ENCODE results near the gene BLMH. TPM values are rescaled to one million over a fixed set of nuclear protein-coding genes. Genes with fewer than 3 reads are reported as not detected.

BLMH gene
- total and polyA plus RNA-seq, 2 experiments from 2014 or later, result 36.4 to 58.7 TPM

DNA sequence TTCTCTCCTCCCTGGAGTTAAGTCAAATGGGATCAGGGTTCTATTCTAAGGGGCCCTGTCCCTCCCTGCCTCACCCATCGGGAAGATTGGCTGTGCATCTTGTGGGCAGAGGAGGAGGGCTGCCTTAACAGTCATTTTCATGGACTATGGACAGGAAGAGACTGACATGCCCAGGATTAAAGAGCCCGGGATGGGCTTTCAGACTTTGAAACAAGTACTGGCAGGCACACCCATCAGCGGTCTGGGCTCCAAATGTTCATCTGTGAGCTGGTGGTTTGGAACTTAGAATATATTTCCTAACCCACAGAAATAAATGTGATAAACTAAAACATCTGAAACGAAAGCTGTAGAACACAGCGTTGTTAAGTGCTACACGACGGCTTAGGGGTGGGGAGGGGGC, 62.7 kb downstream of the BLMH start (continued):
- TF ChIP-seq ZNF114 (CRISPR knock-in tag; IDR thresholded peaks at IDR 0.05), result no peak

DNA sequence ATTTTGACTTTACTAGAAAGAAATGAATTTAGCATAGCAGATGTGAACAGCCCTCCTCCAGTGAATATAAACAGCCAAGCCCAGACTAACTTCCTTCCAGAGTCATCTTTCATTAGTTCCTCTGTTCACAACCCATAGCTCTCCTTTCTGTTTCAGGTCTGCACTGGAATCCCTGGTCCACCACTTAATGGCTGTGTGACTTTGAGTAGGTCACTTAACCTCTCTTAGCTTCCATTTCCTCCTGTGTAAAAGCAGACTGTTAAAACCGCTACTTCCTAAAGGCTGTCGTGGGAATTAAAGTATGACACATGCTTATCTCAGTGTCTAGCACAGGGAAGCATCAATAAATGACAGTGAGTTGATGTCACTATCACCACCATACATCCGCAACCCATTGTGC, 63.7 kb downstream of the BLMH start:
- Mint-ChIP-seq H3K27me3 (ENCODE audit: insufficient read depth, low read depth, poor library complexity) (peaks cover 12% of the 10 kb centered on the region), H3K4me3 (no peak overlapping the region), H3K27ac (no peak overlapping the region), H3K4me1 (peaks cover 7% of the 10 kb centered on the region), H3K36me3 (ENCODE audit: low read depth) (no peaks in the 10 kb centered on the region), H3K9me3 (no peaks in the 10 kb centered on the region)
- H3F3A ChIP-seq (replicated peaks; ENCODE audit: low read depth), result no peaks in the 10 kb centered on the region
- no peak overlapping the region for H2AFZ ChIP-seq
- no peaks in the 10 kb centered on the region for H3K36me3 ChIP-seq (ENCODE audit: insufficient read depth)
- H3K9me2 ChIP-seq (ENCODE audit: insufficient read depth), result no peaks in the 10 kb centered on the region
- H3K27ac ChIP-seq (ENCODE audit: low read depth), result no peak overlapping the region
- no peaks in the 10 kb centered on the region for H4K20me1 ChIP-seq (replicated peaks; ENCODE audit: insufficient read depth)
- TF ChIP-seq EZH2phosphoT487 (IDR thresholded peaks at IDR 0.05; ENCODE audit: unreplicated experiment), result no peak
- TF ChIP-seq POLR2AphosphoS5 (IDR thresholded peaks at IDR 0.05; ENCODE audit: low read depth), result no peak
- TF ChIP-seq, protein P1, sequence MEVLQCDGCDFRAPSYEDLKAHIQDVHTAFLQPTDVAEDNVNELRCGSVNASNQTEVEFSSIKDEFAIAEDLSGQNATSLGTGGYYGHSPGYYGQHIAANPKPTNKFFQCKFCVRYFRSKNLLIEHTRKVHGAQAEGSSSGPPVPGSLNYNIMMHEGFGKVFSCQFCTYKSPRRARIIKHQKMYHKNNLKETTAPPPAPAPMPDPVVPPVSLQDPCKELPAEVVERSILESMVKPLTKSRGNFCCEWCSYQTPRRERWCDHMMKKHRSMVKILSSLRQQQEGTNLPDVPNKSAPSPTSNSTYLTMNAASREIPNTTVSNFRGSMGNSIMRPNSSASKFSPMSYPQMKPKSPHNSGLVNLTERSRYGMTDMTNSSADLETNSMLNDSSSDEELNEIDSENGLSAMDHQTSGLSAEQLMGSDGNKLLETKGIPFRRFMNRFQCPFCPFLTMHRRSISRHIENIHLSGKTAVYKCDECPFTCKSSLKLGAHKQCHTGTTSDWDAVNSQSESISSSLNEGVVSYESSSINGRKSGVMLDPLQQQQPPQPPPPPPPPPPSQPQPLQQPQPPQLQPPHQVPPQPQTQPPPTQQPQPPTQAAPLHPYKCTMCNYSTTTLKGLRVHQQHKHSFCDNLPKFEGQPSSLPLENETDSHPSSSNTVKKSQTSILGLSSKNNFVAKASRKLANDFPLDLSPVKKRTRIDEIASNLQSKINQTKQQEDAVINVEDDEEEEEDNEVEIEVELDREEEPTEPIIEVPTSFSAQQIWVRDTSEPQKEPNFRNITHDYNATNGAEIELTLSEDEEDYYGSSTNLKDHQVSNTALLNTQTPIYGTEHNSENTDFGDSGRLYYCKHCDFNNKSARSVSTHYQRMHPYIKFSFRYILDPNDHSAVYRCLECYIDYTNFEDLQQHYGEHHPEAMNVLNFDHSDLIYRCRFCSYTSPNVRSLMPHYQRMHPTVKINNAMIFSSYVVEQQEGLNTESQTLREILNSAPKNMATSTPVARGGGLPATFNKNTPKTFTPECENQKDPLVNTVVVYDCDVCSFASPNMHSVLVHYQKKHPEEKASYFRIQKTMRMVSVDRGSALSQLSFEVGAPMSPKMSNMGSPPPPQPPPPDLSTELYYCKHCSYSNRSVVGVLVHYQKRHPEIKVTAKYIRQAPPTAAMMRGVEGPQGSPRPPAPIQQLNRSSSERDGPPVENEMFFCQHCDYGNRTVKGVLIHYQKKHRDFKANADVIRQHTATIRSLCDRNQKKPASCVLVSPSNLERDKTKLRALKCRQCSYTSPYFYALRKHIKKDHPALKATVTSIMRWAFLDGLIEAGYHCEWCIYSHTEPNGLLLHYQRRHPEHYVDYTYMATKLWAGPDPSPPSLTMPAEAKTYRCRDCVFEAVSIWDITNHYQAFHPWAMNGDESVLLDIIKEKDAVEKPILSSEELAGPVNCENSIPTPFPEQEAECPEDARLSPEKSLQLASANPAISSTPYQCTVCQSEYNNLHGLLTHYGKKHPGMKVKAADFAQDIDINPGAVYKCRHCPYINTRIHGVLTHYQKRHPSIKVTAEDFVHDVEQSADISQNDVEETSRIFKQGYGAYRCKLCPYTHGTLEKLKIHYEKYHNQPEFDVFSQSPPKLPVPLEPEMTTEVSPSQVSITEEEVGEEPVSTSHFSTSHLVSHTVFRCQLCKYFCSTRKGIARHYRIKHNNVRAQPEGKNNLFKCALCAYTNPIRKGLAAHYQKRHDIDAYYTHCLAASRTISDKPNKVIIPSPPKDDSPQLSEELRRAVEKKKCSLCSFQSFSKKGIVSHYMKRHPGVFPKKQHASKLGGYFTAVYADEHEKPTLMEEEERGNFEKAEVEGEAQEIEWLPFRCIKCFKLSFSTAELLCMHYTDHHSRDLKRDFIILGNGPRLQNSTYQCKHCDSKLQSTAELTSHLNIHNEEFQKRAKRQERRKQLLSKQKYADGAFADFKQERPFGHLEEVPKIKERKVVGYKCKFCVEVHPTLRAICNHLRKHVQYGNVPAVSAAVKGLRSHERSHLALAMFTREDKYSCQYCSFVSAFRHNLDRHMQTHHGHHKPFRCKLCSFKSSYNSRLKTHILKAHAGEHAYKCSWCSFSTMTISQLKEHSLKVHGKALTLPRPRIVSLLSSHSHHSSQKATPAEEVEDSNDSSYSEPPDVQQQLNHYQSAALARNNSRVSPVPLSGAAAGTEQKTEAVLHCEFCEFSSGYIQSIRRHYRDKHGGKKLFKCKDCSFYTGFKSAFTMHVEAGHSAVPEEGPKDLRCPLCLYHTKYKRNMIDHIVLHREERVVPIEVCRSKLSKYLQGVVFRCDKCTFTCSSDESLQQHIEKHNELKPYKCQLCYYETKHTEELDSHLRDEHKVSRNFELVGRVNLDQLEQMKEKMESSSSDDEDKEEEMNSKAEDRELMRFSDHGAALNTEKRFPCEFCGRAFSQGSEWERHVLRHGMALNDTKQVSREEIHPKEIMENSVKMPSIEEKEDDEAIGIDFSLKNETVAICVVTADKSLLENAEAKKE (CRISPR knock-in tag; IDR thresholded peaks at IDR 0.05), result no peak
- TF ChIP-seq STAT1 (IDR thresholded peaks at IDR 0.05; ENCODE audit: unreplicated experiment), result no peak
- no peak for TF ChIP-seq EZH2 (IDR thresholded peaks at IDR 0.05; ENCODE audit: low read depth, unreplicated experiment)
- no peak for TF ChIP-seq CREB1 (CRISPR knock-in tag; IDR thresholded peaks at IDR 0.05; ENCODE audit: low read depth)
- TF ChIP-seq, protein P2, sequence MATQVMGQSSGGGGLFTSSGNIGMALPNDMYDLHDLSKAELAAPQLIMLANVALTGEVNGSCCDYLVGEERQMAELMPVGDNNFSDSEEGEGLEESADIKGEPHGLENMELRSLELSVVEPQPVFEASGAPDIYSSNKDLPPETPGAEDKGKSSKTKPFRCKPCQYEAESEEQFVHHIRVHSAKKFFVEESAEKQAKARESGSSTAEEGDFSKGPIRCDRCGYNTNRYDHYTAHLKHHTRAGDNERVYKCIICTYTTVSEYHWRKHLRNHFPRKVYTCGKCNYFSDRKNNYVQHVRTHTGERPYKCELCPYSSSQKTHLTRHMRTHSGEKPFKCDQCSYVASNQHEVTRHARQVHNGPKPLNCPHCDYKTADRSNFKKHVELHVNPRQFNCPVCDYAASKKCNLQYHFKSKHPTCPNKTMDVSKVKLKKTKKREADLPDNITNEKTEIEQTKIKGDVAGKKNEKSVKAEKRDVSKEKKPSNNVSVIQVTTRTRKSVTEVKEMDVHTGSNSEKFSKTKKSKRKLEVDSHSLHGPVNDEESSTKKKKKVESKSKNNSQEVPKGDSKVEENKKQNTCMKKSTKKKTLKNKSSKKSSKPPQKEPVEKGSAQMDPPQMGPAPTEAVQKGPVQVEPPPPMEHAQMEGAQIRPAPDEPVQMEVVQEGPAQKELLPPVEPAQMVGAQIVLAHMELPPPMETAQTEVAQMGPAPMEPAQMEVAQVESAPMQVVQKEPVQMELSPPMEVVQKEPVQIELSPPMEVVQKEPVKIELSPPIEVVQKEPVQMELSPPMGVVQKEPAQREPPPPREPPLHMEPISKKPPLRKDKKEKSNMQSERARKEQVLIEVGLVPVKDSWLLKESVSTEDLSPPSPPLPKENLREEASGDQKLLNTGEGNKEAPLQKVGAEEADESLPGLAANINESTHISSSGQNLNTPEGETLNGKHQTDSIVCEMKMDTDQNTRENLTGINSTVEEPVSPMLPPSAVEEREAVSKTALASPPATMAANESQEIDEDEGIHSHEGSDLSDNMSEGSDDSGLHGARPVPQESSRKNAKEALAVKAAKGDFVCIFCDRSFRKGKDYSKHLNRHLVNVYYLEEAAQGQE (IDR thresholded peaks at IDR 0.05; ENCODE audit: unreplicated experiment), result no peak
- TF ChIP-seq, protein P3, sequence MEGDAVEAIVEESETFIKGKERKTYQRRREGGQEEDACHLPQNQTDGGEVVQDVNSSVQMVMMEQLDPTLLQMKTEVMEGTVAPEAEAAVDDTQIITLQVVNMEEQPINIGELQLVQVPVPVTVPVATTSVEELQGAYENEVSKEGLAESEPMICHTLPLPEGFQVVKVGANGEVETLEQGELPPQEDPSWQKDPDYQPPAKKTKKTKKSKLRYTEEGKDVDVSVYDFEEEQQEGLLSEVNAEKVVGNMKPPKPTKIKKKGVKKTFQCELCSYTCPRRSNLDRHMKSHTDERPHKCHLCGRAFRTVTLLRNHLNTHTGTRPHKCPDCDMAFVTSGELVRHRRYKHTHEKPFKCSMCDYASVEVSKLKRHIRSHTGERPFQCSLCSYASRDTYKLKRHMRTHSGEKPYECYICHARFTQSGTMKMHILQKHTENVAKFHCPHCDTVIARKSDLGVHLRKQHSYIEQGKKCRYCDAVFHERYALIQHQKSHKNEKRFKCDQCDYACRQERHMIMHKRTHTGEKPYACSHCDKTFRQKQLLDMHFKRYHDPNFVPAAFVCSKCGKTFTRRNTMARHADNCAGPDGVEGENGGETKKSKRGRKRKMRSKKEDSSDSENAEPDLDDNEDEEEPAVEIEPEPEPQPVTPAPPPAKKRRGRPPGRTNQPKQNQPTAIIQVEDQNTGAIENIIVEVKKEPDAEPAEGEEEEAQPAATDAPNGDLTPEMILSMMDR (conservative IDR thresholded peaks at IDR 0.05; ENCODE audit: low read depth in 2 of 2), result no peak
- no peak for TF ChIP-seq ETS1 (IDR thresholded peaks at IDR 0.05)
- TF ChIP-seq JUNB (IDR thresholded peaks at IDR 0.05; ENCODE audit: unreplicated experiment), result no peak
- no peak for ATAC-seq
- no peaks in the 10 kb centered on the region for H3K4me1 ChIP-seq (ENCODE audit: insufficient read depth)
- no peak overlapping the region for H3K4me2 ChIP-seq
- no peak for DNase-seq (ENCODE audit: low spot score)
- H3K4me3 ChIP-seq, result no peak overlapping the region
- H3K79me2 ChIP-seq (replicated peaks; ENCODE audit: insufficient read depth), result no peaks in the 10 kb centered on the region
- H3K27me3 ChIP-seq (ENCODE audit: insufficient read depth), result peaks cover 10% of the 10 kb centered on the region
